Hematopoietic multipotent progenitor cell (in vitro differentiated cells): Measurements from ENCODE around the gene CLCN6. TPM values are rescaled to one million over a fixed set of nuclear protein-coding genes. Genes with fewer than 3 reads are reported as not detected.
"Not testable (repeated sequence)": the region's sequence is repeated elsewhere in the genome, so short reads cannot be mapped to it uniquely, and the experiment has no call there.

Experiments used
- DNase-seq, 3 donors: peaks; one replicate each; pipeline ENCODE4 v3.0.0-alpha.2; 2011 to 2015; ENCODE audit warnings: low read depth in 2 of 3, low spot score in 2 of 3
- total RNA-seq: library from RNA; depleted of rRNA; stranded (reverse); fragments of >200 nt; gene quantifications from one replicate; pipeline ENCODE4 v1.2.3, GENCODE V29; 2012

CLCN6 gene
- total RNA-seq, 1 donor, result 12.7 TPM

- DNase-seq, result no peak
Observed at GRCh38 chr1:11794446-11795237, 11.3 kb upstream of the CLCN6 start.

DNA sequence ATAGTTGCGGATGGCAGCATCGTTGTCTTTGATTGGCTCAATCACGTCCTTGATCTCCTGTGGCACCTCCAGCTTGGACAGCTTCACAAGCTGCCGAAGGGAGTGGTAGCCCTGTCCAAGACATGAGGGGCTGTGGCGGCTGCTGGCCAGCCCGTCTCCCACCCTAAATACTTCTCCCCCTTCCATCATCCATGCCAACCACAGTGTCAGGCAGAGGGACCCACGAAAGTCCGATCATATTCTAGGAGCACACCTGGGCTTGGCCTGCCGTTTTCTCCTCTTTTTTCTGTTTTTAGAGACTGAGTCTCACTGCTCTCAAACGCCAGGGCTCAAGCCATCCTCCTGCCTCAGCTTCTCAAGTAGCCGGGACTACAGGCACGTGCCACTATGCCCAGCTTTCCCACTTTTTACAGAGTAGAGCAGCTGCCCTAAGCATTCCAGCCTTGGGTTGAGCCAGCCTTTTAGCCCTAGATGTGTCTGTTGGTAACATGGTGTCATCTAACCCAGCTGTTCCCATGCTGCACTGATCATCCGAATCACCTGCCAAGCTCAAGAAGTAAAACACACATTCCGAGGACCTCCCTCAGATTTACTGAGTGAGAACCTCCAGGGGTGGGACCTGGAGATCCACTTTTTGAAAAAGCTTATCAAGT, 10.6 kb upstream of the CLCN6 start:
- DNase-seq, result no peak

- DNase-seq, result no peak
Observed at GRCh38 chr1:11796036-11796828, 9.8 kb upstream of the CLCN6 start.

DNA sequence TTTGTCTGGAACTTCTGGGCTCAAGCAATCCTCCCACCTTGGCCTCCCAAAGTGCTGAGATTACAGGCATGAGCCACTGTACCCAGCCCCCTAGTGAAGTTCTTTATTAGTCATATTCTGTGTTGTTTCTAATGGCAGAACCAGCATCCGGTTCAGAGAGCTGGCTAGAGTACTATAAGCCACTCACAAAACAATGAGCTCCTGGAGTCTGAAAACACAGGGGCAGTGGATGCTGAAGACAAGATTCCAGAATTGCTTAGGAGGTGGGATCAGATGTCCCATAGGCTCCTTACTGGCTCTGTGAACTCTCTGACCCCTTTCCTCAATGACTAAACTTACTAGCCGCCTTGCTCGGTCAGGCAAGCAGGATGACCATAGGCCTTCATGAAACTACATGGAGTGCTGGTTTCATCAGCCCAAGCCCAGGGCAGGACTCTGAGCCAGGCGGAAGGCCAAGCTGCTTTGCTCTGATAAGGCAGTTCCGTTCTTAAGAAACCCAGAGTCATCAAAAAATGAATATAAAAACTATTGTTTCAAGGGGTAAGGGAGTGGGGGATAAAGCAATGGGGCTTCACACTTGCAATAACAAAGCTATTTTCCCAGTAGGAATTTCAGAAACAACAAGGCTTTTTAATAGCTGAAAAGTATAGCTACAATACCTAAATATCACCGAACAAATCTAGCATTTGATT, 8.3 kb upstream of the CLCN6 start:
- DNase-seq, result peak in 2 of 3 donors; percentile 70 to 79

- no peak for DNase-seq
Observed at GRCh38 chr1:11799099-11799498, 6.9 kb upstream of the CLCN6 start.

- no peak for DNase-seq
Observed at GRCh38 chr1:11799896-11800295, 6.1 kb upstream of the CLCN6 start.

DNA sequence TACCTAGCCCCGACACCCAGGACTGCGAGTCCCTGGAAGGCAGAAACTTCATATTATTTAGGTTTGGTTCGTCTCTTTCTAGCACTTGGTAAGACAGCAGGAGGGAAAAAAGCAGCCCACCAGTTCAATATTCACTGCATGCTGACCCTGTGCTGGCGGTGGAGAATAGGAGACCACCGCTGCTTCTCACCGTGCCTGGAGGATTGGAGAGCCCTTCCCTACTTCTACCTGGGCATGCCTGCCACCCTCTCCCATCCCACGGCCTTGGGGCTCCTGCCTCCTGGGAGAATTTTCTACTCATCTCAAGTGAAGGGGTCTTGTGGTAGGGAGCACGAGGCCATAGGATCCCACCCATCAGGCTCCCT, 5.6 kb upstream of the CLCN6 start:
- no peak for DNase-seq

DNA sequence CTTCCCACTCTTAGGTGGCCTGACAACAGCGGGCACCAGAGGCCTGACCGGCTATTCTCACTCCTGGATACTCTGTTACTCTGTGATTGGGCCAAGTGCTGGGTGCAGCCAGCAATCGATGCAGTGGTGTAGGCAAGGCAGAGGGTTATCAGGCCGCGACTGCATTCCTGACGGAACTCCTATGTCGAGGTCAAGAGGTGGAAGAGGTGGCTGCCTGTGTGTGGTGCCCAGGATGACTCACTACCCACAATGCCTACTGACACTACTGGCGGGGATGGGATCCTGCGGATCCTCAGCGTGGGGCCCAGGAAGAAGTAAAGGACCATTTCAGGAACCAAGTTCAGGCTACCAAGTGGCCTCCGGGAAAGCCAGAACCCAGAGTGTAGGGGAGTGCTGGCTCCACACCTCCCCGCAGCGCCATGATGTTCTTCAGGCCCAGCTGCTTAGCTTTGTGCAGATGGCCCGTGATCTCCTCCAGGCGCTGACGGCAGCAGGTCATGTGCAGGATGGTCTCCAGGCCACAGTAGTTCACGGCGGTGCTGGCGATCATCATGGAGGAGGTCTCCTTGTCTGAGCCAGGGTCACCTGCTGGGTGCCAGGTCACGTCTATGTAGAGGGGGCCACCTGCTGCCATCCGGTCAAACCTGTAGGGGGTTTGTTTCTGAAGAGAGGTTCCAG, 5.1 kb upstream of the CLCN6 start:
- no peak for DNase-seq

DNA sequence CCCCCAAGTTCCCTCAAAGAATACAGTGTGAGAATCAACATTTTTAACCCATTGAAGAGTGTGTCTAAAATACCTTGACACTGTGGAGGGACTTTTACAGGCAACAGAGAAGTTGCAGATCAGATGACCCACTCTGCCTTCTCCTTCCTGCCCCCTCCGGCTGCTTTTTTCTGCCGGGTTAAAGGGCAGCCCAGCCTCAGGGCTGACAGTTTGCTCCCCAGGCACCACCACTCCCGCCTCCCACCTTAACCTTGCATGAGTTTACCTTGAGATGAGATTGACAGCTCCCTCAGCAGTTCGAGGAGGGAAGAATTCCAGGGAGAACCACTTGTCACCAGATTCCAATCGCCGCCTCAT, 3.4 kb upstream of the CLCN6 start:
- peak in 1 of 3 donors; percentile 38 for DNase-seq

DNA sequence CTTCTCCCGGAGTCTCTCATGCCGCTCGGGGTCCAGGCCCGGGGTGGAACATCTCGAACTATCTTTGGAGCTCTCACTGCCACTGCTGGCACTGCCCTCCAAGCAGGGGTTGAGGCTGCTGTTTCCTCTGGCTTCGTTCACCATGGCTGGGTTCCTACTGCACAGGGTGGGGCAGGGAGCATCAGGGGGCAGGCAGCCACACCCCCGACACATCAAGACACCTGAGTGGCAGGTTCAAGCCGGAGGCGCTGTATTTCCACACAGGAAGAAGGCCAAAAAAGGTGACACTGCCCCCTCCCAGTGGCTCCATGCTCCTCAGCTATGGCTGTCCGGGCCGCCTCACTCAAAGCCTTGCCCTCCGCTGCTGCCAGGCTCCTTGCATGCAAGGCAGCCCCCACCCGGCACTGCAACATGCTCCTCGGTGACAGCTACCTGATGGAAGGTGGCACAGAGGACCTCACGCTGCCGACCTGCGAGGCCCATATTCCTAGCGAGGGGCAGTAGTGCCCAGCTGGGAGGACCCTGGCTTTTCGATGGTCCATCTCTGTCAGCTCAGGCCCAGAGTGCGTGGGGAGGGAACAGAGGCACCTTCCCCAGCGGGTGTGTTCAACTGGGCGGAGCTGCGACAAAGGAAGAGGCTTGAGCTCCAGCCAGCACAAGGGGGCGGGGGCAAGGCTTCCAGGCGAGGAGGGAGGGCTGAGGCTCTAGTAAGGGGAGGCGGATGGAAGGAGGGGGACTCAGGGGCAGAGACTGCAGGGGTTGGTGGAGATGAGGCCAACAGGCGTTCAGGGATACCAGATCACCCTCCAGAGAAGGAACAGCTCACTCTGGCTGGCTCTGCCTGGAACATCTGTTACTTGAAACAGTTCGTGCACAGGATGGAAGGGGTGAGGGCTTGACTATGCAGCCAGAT, 2.8 kb upstream of the CLCN6 start:
- peak in 2 of 3 donors; percentile 89 to 93 for DNase-seq

DNA sequence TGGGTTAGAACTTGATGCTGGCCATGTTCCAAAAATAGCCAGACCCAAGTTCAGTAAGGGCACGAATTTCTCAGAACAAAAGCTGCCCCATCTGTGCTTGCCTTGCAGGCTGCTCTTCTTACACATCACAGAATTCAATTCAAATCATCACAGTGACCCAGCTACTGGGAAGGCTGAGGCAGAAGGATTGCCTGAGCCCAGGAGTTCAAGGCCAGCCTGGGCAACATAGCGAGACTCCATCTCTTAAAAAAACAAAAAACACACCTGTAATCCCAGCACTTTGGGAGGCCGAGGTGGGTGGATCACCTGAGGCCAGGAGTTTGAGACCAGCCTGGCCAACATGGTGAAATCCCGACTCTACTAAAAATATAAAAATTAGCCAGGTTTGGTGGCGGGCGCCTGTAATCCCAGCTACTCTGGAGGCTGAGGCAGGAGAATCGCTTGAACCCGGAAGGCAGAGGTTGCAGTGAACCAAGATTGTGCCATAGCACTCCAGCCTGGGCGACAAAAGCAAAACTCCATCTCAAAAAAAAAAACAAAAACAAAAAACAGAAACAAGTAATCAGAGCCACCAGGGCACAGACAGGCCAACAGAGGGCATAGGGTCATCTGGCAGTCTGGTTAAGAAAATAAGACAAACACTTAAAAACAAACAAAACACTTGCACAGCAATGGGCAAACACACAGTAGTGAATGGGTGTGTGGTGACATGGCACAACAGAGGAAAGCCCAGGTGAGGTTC, 1.9 kb upstream of the CLCN6 start:
- DNase-seq, result not testable (repeated sequence)

DNA sequence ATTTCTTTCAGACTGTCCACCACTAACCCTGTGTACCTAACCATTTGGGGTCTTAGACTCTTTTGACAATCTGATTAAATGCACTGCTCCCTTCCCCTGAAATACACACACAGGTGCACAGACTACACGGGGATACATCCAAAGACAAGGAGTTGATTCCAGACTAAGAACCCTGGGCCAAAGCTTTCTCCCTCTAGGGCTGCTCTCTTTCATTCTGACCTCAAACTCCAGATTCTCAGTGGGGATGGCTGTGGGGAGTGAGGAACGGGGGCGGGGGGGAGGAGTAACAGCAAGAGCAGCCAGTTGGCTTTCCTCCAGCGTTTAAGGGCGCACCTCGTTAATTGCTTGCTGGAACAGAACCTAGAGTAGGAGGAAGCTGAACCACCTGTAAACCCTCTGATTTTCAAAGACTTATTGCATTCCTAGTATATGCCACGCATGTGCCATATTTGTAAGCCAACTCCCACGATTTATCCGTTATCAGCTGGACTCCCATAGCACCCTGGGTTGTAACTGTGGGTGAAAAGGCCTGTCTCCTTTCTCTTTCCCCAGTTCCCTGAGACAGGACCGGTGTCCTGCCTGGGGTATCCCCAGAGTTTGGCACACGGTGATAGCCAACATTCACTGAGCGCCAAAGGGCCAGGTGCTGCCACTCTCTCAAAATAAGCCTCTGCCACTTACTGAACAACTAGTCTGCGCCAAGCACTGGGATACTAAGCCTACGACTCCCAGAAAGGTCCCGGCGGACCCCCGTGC, 1.1 kb upstream of the CLCN6 start:
- peak in 1 of 3 donors; percentile 42 for DNase-seq

GRCh38 chr1:11806307-11806936, 431 bp downstream of the CLCN6 start:
- DNase-seq, result no peak

- no peak for DNase-seq
Observed at GRCh38 chr1:11807133-11807532, 1.1 kb downstream of the CLCN6 start.

DNA sequence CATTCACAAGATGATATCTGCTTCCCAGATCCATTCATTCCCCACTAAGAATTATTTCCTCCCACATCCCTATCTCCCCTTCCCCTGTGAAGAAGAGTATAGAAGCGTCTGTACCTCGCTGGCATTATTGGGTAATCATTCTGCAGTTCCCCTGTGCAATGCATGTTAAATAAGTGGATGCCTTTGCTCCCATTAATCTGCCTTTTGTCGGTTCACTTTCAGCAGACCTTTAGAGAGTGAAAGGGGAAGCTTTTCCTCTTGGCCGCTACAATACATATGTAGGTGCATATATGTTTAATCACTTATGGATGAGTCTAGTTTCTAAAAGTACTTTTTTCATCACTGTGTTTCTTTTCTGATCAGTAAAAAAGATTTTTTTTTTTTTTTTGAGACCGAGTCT, 7.0 kb downstream of the CLCN6 start:
- DNase-seq, result no peak

GRCh38 chr1:11817192-11817591, 11.2 kb downstream of the CLCN6 start:
- DNase-seq, result no peak

GRCh38 chr1:11822091-11822490, 16.1 kb downstream of the CLCN6 start:
- DNase-seq, result no peak
